WTC11 (cell line): ENCODE measurements around the gene GIT1. TPM values are rescaled to one million over a fixed set of nuclear protein-coding genes. Genes with fewer than 3 reads are reported as not detected.
A peak's percentile ranks its signal among the peaks of the same experiment; 100 is the strongest.

Experiments
- ATAC-seq: fragments of 200-7000 bp; cut with Tn5 transposase; 2 replicates; pipeline ENCODE4 v1.10.0; 2021; ENCODE audit warnings: mild to moderate bottlenecking, moderate library complexity
- CTCF ChIA-PET: fragments of 300-600 bp; sonication (Branson Sonifier 250); formaldehyde crosslinking; loops from one replicate; lab custom pipeline; 2021; ENCODE audit warnings: antibody characterized with exemption; lab: Charles Lee
- POLR2A ChIA-PET: fragments of 350-600 bp; sonication (Branson Sonifier 250); formaldehyde crosslinking; loops from one replicate; lab custom pipeline; 2021; ENCODE audit warnings: antibody characterized with exemption; lab: Charles Lee
- DNase-seq: peaks from one replicate; pipeline ENCODE4 v3.0.0; 2021; ENCODE audit warnings: low spot score
- H3K27ac Mint-ChIP-seq: 2 replicates; pipeline ENCODE4 v1.8.0; 2021; ENCODE audit warnings: mixed read lengths
- H3K27me3 Mint-ChIP-seq: 2 replicates; pipeline ENCODE4 v1.8.0; 2021; ENCODE audit warnings: low read depth, mild to moderate bottlenecking, moderate library complexity, mixed read lengths
- H3K36me3 Mint-ChIP-seq: 2 replicates; pipeline ENCODE4 v1.8.0; 2021; ENCODE audit warnings: mixed read lengths
- H3K4me1 Mint-ChIP-seq: 2 replicates; pipeline ENCODE4 v1.8.0; 2022; ENCODE audit warnings: mixed read lengths
- H3K4me3 Mint-ChIP-seq: 2 replicates; pipeline ENCODE4 v1.8.0; 2021; ENCODE audit warnings: mild to moderate bottlenecking, moderate library complexity, mixed read lengths
- H3K9me3 Mint-ChIP-seq: 2 replicates; pipeline ENCODE4 v1.8.0; 2021; ENCODE audit warnings: mixed read lengths
- AR ChIP-seq: fragments of 250-450 bp; sonication (Bioruptor Pico); IDR thresholded peaks from 2 replicates; pipeline ENCODE4 v1.9.0; 2021; ENCODE audit warnings: mild to moderate bottlenecking
- ATF3 ChIP-seq: sonication (generic); formaldehyde crosslinking; conservative IDR thresholded peaks from 2 replicates; pipeline ENCODE4 v1.8.1; 2022; ENCODE audit warnings: mild to moderate bottlenecking, missing genetic modification reagents
- E2F1 ChIP-seq: sonication (generic); formaldehyde crosslinking; IDR thresholded peaks from 2 replicates; pipeline ENCODE4 v1.8.0; 2022; ENCODE audit warnings: mild to moderate bottlenecking, missing genetic modification reagents
- FOXK1 ChIP-seq: sonication (generic); formaldehyde crosslinking; IDR thresholded peaks from 2 replicates; pipeline ENCODE4 v1.8.0; 2022; ENCODE audit warnings: mild to moderate bottlenecking, moderate library complexity, missing genetic modification reagents
- FOXP1 ChIP-seq: sonication (generic); formaldehyde crosslinking; IDR thresholded peaks from 2 replicates; pipeline ENCODE4 v1.8.0; 2022; ENCODE audit warnings: missing genetic modification reagents, mild to moderate bottlenecking, moderate library complexity, borderline replicate concordance
- FOXP4 ChIP-seq: sonication (generic); formaldehyde crosslinking; IDR thresholded peaks from 2 replicates; pipeline ENCODE4 v1.8.0; 2022; ENCODE audit warnings: mild to moderate bottlenecking, missing genetic modification reagents
- GRHL2 ChIP-seq: fragments of 250-450 bp; sonication (Bioruptor Pico); IDR thresholded peaks from 2 replicates; pipeline ENCODE4 v1.8.0; 2022; ENCODE audit warnings: mild to moderate bottlenecking, moderate library complexity; ENCODE audit not compliant: insufficient replicate concordance, severe bottlenecking
- MAX ChIP-seq: sonication (generic); formaldehyde crosslinking; IDR thresholded peaks from 2 replicates; pipeline ENCODE4 v1.8.0; 2022; ENCODE audit warnings: mild to moderate bottlenecking, missing genetic modification reagents
- MYBL2 ChIP-seq: sonication (generic); formaldehyde crosslinking; IDR thresholded peaks from 2 replicates; pipeline ENCODE4 v1.8.1; 2023; ENCODE audit warnings: mild to moderate bottlenecking, moderate library complexity, missing genetic modification reagents
- PRRX2 ChIP-seq: fragments of 250-450 bp; sonication (Bioruptor Pico); IDR thresholded peaks from 2 replicates; pipeline ENCODE4 v1.8.0; 2021; ENCODE audit warnings: mild to moderate bottlenecking
- RELA ChIP-seq: sonication (generic); formaldehyde crosslinking; IDR thresholded peaks from 2 replicates; pipeline ENCODE4 v1.8.1; 2022; ENCODE audit warnings: missing genetic modification reagents, mild to moderate bottlenecking, borderline replicate concordance
- SMAD3 ChIP-seq: sonication (generic); formaldehyde crosslinking; IDR thresholded peaks from 2 replicates; pipeline ENCODE4 v1.8.0; 2022; ENCODE audit warnings: missing genetic modification reagents, mild to moderate bottlenecking, borderline replicate concordance
- USF1 ChIP-seq: sonication (generic); formaldehyde crosslinking; IDR thresholded peaks from 2 replicates; pipeline ENCODE4 v1.8.0; 2022; ENCODE audit warnings: mild to moderate bottlenecking, missing genetic modification reagents
- USF2 ChIP-seq: sonication (generic); formaldehyde crosslinking; IDR thresholded peaks from 2 replicates; pipeline ENCODE4 v1.8.1; 2023; ENCODE audit warnings: mild to moderate bottlenecking, missing genetic modification reagents, moderate library complexity
- total RNA-seq: library from RNA; stranded (reverse); gene quantifications from 3 replicates; pipeline ENCODE4 v1.2.3, GENCODE V29; 2021

The GIT1 gene
- total RNA-seq, 1 experiment from 2014 or later = 66.9 TPM

- POLR2A ChIA-PET = interaction anchor here (0.6 to 3.1 kb wide), 7 partner anchors 10 to 298 kb away, joined by 3 to 12 read pairs (median 5); partner anchors contain the start of genes NUFIP2 and TP53I13
- DNase-seq (no peak), ATAC-seq (peak; percentile 38)
- H3K36me3 Mint-ChIP-seq = no peaks in the 10 kb centered on the region
- H3K27me3 Mint-ChIP-seq = peaks cover 4% of the 10 kb centered on the region; the same call in 1 of the 2 replicates
- peak overlapping the region; percentile 87 for H3K4me3 Mint-ChIP-seq
- CTCF ChIA-PET = interaction anchor here (0.5 to 4.7 kb wide), 26 partner anchors 9 to 467 kb away, joined by 3 to 272 read pairs (median 7); partner anchors contain the start of genes ABHD15, CORO6, MYO18A and NUFIP2
- peak overlapping the region; percentile 48; the same call in 1 of the 2 replicates for H3K27ac Mint-ChIP-seq
- TF ChIP-seq SMAD3 (CRISPR knock-in tag) = no peak
- peak; percentile 17; the same call in 1 of the 2 replicates for TF ChIP-seq USF2
- no peak for TF ChIP-seq PRRX2 (CRISPR knock-in tag)
- no peak for TF ChIP-seq RELA (CRISPR knock-in tag)
- TF ChIP-seq AR = no peak
- peak; percentile 20; the same call in 1 of the 2 replicates for TF ChIP-seq USF1 (CRISPR knock-in tag)
- TF ChIP-seq FOXK1 (CRISPR knock-in tag) = peak; percentile 31; the same call in 1 of the 2 replicates
- no peak for TF ChIP-seq GRHL2 (CRISPR knock-in tag)
- no peak; the same call in 1 of the 2 replicates for TF ChIP-seq ATF3
- peak; percentile 74 for TF ChIP-seq FOXP1 (CRISPR knock-in tag)
- TF ChIP-seq MAX = peak; percentile 84; the same call in 1 of the 2 replicates
- 0 out of 2 replicates have a peak, but pooled peaks have one; percentile 49 for TF ChIP-seq FOXP4 (CRISPR knock-in tag)
- no peak for TF ChIP-seq E2F1
- TF ChIP-seq MYBL2 (CRISPR knock-in tag) = 0 out of 2 replicates have a peak, but pooled peaks have one; percentile 12
- H3K9me3 Mint-ChIP-seq = no peaks in the 10 kb centered on the region
- H3K4me1 Mint-ChIP-seq = peaks cover 48% of the 10 kb centered on the region
Observed at GRCh38 chr17:29591146-29591736, 1.8 kb upstream of the GIT1 start.
